H1 (cell line): Measurements from ENCODE around the gene GLRA1. TPM values are rescaled to one million over a fixed set of nuclear protein-coding genes. Genes with fewer than 3 reads are reported as not detected.

ENCODE experiments used
- BCL11A ChIP-seq, 2 experiments: IDR thresholded peaks; one replicate each; pipeline ENCODE4 v1.6.1; 2011; ENCODE audit warnings: low read depth in 2 of 2, low read length in 2 of 2, mild to moderate bottlenecking in 2 of 2
- EGR1 ChIP-seq: IDR thresholded peaks from 2 replicates; pipeline ENCODE4 v1.6.1; 2011; ENCODE audit warnings: low read depth, low read length, borderline replicate concordance
- GTF2F1 ChIP-seq: IDR thresholded peaks from 2 replicates; pipeline ENCODE4 v1.6.1; 2012; ENCODE audit warnings: low read depth, low read length, improper control_type of control experiment, borderline replicate concordance
- KDM1A ChIP-seq: fragments of 200-600, 300-600 bp; sonication (generic); IDR thresholded peaks from 2 replicates; pipeline ENCODE4 v1.7.1; 2016; ENCODE audit warnings: mild to moderate bottlenecking, low read length, borderline replicate concordance
- RXRA ChIP-seq: IDR thresholded peaks from 2 replicates; pipeline ENCODE4 v1.6.1; 2011; ENCODE audit warnings: low read depth, mild to moderate bottlenecking, low read length, moderate library complexity; ENCODE audit not compliant: insufficient read depth
- TAF1 ChIP-seq: IDR thresholded peaks from 2 replicates; pipeline ENCODE4 v1.6.1; 2011; ENCODE audit warnings: mild to moderate bottlenecking, low read depth, low read length
- ZNF274 ChIP-seq: IDR thresholded peaks from 2 replicates; pipeline ENCODE4 v1.7.0; 2012; ENCODE audit warnings: low read length, borderline replicate concordance; ENCODE audit errors: extremely low read depth
- polyA plus RNA-seq, 7 experiments: library from polyadenylated mRNA; depleted of rRNA in 3 of 7; stranded (reverse) in 5 of 7; unstranded in 2 of 7; fragments of >200 nt in 5 of 7; fragments of 200-250 nt in 2 of 7; gene quantifications; 1 replicate in 5 of 7; 2 replicates in 1 of 7; 4 replicates in 1 of 7; pipeline versions ENCODE4 v1.2.1 to v1.2.3, GENCODE V29; 2011 to 2013; ENCODE audit warnings: missing spikeins in 2 of 7, mixed read lengths in 2 of 7
- total RNA-seq: library from RNA; stranded (reverse); fragmentation: NEBNext Ultra II Directional; extraction: Animal tissue kit (Norgen Biotek cat#: 25700); gene quantifications from 2 replicates; pipeline ENCODE4 v1.2.1, GENCODE V29; 2021

Gene GLRA1
- total and polyA plus RNA-seq, 2 of the 8 experiments (the other 6 are each of a cell fraction or from before 2014, with no cell fraction given) = not detected

DNA sequence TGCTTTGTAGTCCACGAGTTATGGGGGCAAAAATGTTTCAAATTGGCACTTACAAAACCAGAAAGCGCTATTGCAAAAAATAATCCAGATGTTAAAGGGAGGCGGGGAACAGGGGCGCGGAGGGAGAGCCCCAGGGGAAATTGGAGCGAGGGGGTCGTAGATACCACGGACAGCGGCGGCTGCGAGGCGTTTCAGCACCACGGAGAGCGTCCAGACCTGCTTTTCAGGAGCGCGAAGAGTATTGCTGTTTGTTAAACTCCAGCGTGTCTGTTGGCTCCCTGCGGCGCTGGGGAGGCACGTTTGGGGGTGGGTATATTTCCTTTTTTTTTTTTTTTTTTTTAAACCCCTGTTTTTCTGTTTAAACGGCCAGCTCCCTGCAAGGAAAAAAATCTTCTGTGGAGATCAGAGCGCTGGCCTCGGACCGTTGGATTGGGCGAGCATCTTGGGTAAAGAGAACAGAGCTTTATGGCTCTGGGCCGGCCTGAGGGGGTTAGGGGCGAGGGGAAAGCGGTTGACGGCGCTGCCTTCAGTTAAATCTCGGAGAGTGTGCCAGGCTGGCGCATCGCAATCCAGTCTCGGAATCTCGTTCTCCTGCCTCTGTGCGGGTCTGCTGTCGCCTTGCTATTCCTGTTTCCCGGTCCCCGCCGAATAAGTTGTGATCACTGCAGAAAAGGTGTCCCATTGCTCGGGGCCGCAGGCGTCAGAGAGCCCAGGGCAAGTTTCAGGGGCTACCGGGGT is at the start of gene GLRA1 (continued):
- TF ChIP-seq RXRA = no peak
- no peak for TF ChIP-seq EGR1
- TF ChIP-seq KDM1A = 0 out of 2 replicates have a peak, but pooled peaks have one; percentile 18
- TF ChIP-seq BCL11A (IDR thresholded peaks at IDR 0.05; ENCODE audit: low read depth in 2 of 2, low read length in 2 of 2) = no peak
- no peak for TF ChIP-seq GTF2F1
- TF ChIP-seq TAF1 = no peak
- TF ChIP-seq ZNF274 = no peak
- TF ChIP-seq, all 59 proteins: peak for 11
